GM19238 (cell line): Measurements from ENCODE around the gene RIT1.
A peak's percentile ranks its signal among the peaks of the same experiment; 100 is the strongest.

Experiments
- DNase-seq: peaks from one replicate; pipeline ENCODE4 v3.0.0; 2011; ENCODE audit warnings: low spot score; ENCODE audit not compliant: insufficient read length

RIT1 gene

DNA sequence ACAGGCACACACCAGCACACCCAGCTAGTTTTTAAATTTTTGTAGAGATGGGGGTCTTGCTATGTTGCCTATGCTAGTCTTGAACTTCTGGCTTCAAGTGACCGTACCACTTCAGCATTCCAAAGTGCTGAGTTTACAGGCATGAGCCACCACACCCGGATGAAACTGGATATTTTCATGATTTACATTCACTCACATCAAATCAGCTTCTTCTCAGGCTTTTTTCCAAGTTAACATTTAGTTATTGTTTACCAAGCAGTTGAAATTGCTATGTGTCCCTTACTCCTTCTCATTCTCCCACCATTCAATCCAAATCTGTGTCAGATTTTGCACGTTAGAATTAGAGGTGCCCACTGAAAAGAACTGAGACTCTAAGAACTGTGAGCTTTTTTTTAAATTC is 18.4 kb downstream of the RIT1 start:
- DNase-seq = no peak

DNA sequence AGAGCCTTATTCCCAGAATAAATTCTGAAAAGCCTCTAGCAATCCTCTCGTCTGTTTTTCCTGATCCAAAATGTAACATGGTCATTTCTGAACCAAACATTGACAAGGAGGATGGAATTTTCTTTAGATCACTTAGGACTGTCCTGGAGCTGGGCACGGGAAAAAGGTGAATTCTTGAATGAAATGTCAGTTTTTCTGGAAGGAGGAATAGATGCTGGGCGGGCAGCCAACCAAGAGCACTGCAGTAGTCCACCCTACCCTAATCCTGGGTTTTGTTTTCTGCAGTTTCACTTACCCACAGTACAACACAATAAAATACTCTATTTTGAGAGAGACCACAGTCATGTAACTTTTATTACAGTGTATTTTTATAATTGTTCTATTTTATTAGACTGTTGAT is 20.9 kb downstream of the RIT1 start:
- no peak for DNase-seq

DNA sequence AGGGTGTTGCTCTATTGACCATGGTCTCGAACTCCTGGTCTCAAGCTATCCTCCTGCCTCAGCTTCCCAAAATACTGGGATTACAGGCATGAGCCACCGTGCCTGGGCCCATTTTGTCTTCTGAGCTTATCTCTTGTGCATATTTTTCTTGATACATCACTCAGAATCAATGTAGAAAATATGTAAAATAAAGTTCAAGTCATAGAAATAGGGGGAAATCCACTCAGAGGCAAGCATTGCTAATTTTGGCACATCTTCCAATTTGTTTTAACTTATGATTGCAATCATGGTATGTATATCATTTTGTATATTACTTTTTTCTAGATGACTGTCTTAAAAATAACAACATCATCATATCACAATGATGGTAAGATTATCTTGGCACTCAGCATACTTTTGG is 21.6 kb downstream of the RIT1 start:
- no peak for DNase-seq

DNA sequence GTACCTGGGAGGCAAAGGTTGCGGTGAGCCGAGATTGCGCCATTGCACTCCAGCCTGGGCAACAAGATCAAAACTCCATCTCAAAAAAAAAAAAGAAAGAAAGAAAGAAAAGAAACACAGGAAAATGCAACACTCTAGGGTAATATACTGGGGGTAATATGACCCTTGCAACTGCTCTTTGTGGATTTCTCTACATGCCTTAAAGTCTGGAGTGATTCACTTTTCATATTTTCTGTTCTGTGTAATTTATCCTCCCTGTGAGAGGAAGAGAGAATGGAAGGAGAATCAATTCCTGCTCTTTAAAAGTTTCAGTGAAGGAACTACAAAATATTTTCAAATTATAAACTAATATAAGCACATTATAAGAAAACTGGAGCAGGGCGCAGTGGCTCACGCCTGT is 22.7 kb downstream of the RIT1 start:
- no peak for DNase-seq

DNA sequence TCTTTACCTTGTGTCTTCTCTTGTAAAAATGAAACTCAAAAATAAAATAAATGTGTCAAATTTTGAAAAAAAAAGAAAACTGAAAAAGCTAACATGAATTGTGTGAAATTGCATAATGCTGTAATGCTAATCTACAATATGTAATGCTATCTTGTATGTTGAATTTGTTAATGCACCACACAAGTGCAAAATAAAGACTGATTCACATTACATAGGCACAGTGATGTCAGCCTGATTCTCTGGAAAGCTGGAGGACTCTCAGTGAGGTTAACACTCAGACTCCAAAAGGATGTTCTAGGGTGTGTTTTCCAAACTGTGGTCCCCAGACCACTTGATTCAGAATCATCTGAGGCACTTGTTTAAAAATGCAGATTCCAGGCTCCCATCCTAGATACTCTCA is 26.2 kb downstream of the RIT1 start:
- DNase-seq = no peak

DNA sequence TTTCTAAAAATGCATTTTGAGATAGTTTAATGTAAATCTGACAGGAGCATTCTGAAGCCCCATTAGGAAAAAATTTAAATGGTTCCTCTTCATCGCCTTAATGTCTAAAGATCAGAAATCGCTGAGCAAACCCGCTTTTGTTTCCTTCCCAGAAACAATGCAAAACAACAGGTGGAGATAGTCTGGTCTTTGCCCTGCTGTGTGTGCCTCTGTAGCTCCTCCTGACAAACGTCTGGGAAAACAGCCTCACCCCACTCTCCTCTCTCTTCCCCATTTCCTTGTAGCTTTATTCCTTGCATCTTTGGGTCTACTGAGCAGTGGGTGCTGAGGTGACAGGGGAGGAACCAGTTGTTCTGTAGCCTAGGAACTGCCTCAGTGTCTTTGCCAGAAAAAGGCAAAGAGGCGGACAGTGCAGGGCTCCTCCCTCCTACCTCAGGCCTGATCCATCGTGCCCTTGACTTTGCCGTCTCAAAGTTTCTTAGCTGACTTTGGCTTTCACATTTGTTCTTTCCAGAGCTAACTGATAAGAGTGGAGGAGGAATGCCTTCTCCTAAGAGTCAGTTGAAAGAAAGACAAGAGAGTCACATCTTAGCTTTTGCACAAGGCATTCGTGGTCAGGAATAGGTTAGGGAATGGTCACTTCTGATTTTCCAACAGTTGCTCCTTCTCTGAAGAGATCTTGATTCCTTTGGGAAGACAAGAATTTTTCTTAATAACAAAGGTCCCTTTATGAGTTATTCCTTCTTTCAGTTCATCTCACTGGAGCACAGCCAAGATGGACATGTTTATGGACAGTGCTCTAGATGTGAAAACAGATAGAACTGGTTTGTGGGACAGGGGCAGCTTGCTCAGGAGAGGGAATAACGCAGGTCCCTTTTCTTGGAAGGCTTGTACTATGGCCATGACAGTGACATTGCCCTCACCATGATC is 26.9 kb downstream of the RIT1 start:
- no peak for DNase-seq

DNA sequence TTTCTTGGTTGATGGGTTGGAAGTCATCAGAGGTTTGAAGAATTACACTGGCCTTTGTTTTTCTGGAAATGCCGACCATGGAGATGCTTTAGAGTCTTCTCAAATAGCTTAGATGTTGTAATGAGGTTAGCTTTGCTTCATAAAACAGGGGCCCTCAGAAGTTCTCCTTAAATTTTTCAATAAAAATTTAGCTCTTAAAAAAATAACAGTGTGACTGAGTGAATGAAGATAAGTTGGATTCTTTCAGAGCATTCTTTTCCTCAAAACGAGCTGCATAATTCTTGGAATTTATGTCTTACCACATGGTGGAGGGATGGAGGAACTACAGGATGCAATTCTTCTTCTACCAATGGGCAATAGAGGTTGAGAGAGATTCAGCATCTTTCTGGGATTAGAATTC is 28.4 kb downstream of the RIT1 start:
- no peak for DNase-seq

DNA sequence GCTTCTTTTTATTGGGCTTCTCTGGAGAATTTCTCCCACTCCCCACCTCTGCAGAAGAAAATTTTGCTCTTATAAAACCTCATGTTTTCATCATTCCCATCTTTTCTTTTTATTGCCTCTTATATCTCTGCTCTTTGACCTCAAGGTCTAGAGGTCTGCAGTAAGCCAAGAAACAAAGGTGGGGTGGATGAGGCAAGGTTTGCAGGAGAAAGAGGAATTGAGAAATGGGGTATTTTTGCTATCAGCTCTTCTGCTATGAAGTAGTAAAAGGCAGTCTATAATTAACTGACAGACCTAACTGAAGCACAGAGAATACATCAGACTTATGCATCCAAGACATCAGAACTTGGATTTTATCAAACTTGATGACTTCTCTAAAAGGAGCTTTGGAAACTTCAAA is 28.9 kb downstream of the RIT1 start:
- peak; percentile 30 for DNase-seq

DNA sequence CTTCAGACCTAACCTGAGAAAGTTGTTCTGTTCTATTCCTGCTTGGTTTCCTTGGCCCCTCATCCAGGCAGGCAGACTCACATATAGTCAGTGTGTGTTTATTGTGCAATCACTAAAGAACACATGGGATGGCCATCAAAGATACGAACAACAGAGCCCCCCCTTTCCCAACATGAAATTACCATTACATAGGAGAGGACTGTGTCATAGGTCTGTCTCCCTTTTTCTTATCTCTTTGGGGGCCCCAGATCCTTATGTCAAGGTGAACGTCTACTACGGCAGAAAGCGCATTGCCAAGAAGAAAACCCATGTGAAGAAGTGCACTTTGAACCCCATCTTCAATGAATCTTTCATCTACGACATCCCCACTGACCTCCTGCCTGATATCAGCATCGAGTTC is 30.2 kb downstream of the RIT1 start:
- DNase-seq = no peak

DNA sequence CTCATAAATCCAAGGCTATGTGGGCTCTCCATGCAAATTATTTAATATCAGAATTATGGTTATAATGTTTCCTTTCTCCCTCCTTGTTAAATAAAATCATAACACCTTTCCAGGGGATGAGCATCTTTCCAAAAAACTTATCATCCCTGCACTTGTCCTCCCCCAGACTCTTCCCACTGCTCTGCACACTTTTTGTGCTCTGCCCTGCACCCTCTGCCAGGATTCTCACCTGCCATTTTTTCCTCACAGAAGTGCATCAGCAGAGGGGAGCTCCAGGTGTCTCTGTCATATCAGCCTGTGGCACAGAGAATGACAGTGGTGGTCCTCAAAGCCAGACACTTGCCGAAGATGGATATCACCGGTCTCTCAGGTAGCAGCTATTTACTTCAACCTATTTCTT is 30.9 kb downstream of the RIT1 start:
- DNase-seq = no peak

DNA sequence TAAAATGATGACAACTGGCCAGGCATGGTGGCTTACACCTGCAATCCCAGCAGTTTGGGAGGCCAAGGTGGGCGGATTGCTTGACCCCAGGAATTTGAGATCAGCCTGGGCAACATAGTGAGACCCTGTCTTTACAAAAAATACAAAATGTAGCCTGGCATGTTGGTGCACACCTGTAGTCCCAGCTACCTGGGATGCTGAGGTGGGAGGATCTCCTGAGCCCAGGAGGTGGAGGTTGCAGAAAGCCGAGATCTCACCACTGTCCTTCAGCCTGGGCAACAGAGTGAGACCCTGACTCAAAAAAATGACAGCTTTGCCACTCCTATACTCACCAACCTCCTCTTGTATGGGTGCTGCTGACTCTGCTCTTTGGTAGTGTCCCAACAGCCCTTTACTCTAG is 33.2 kb downstream of the RIT1 start:
- DNase-seq = no peak

DNA sequence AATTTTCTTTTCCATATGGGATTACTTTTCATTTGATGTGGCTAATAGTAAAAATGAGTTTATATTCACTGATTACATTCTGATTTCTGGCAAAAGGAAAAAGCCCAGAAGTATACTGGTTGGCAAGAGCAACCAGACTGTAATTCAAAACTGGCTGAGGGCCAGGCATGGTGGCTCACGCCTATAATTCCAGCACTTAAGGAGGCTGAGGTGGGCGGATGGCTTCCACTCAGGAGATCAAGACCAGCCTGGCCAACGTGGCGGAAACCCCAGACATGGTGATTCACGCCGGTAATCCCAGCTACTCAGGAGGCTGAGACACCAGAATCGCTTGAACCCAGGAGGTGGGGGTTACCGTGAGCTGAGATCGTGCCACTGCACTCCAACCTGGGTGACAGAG is 37.3 kb downstream of the RIT1 start:
- no peak for DNase-seq

DNA sequence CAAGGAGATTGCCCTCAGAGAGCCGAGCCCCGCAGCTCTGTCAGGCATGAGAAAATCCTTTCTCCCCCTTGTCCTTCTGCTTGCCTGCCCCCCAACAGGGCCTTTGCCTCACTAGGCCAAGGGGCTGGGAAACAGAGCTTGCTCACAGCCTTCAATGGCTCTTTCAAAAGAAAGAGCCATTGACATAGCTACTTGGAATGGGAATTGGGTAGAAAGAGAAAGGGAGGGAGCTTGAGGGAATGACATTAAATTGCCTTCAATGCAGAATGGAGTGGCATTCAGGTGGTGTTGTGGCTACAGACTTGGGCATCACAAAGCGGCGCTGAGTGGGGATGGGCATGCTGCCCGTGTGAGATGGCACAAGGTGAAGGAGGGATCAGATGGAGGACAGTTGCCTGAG is 38.6 kb downstream of the RIT1 start:
- DNase-seq = no peak

DNA sequence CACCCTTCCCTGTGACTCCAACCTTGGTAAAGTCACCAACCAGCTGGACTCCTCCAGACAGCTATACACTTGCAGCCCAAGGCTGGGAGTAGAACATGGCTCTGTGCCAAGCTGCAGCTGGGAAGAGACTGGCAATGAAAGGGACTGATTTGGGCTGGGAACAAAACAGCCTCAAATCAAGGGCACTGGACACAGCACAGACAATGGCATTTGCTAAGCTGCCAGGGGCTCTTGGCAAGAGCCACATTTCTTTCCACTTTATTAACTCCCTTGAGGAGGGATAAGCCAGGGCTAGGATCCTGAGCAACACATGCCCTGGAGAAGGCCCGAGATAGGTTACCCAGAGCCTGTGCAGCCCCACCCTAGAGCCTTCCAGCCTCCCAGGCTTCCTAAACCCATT is 39.8 kb downstream of the RIT1 start:
- no peak for DNase-seq

DNA sequence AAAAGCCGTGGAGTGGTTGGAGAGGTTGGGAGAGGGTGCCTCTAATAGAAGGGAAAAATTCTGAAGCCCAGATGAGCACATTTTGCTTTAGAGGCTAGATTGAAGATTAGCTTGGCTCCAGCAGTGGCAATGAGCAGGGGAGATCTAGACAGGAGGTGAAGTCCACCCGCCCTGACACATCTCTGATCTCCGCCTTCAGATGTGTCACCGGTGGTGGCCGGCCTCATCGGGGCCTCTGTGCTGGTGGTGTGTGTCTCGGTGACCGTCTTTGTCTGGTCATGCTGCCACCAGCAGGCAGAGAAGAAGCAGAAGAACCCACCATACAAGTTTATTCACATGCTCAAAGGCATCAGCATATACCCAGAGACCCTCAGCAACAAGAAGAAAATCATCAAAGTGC is 43.4 kb downstream of the RIT1 start:
- DNase-seq = no peak

DNA sequence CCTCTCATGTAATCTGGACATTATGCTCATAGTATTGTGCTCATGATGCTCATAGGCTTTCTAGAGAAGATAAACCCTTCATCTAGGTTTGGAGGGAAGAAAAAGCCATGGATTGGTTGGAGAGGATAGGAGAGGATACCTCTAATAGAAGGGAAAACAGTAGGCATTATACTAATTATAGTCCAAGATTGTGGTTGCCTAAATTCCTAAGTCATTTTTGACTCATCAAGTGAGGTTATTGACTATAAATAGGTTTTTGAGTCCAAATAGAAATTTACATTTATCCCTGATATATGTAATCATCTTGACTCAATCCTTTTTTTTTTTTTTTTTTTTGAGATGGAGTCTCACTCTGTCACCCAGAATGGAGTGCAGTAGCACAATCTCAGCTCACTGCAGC is 46.8 kb downstream of the RIT1 start:
- no peak for DNase-seq

DNA sequence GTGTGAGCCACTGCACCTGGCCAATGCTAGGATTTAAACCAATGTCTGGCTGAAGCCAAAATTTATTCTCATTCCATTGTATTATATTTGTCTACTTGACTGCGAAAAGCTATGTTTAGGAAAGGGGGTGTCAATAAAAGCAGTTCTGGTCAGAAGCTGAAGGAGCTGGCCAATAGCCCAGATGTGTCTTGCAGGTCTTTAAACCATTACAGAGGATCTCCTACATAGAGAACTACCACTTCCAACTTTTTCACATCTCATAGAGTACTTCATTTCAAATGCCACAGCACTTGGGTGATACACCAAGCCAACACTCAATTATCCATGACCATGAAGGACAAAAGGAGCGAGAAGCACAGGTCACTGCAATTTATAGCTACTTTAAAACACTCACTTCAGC is 49.3 kb downstream of the RIT1 start:
- DNase-seq = no peak

DNA sequence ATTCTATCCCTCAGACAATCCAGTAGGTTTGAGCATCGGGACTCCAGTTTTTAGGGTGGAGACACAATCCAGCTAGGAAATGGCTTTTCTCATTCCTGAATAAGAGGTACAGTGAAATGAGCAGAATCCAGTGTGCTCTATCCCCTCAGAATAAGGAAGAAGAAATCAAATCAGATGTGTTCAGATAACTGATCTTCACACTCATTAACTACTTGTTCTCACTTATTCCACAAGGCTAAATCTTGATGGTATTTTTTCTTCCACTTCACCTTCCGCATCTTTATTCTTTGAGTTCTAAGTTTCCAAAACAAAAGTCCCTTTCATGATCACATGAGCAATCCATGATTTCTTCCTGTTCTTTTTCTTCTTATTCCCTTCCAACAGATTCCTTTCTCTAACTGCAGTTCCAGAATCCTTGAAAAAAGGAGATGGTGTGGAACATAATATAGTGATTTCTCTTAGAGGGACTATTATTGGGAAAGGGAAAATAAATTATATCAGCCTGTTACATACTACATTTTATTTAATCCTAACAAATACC is 50.1 kb downstream of the RIT1 start:
- DNase-seq = no peak

DNA sequence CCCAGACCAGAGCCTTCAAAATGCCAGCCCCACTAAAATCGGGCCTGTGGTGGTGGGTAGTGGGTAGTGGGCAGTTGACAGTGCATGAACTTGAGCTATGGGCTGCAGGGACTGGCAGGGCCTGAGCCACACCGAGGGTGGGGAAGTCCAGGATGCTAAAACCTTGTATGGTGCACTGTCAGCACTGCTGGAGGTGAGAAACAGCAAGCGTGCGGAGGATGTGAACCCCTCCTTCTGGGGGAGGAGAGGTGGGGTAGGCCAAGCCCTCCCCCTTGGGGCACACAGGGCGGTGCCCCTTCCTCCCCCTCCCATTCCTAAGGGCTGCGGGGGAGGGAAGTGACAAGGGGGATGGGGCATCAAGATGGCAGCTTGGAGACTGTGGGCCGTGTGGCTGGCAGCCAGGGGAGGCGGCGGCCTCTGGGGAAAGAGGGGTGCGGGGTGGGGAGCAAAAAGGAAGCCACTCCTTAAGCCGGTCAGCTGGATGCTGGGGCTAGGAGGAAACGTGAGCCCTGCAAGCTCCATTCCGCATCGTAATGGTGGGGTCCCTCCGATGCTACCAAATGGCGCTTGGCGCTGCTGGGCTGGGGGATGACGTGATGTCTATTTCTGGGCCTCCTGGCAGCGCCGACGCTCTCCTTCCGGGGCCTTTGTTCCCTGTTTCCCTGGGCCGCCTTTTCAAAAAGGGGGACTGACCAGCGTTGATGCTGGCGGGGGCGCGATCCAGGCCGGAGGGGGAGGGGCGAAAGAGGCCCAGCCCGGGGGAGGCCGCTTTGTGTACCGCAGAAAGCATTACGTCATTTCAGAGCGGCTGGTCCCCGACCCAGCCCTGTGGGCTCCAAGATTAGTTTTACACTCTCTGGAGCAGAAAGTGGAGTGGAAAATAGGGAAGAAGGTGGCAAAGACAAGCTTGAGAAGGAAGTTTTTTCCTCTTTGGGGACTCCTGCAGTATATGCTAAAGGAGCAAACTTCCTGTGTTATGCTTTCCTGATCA is 51.0 kb downstream of the RIT1 start:
- peak; percentile 60 for DNase-seq

DNA sequence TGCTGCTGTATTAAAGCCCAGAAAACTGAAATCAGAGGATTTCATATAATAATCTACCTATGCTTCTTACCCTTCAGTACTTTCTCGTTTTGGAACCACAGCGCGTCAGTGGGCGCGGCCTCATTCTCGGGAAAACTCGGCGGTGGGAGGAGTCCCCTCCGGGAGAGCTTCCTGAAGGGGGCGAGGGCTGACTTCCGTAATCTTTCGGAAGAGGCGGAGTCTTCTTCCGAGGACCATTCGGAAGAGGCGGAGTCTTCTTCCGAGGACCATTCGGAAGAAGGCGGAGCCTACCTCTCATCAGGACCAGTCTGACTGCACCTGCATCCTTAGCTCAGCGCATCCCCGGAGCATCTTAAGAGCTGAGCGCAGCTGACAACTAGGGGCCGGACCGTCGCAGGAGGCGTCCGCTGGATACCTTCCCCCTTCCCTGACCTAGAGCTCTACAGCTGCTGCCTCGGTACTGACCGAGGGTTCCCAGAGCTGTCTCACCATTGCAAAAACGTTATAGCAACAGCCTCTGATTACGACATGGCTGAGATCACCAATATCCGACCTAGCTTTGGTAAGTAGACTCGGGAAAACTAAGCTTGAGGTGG is 51.8 kb downstream of the RIT1 start, which contains the start of gene SYT11:
SYT11 (plus strand) TSS at position 334 of the 596 bp plus-strand sequence; CDS start at position 529, 195 bp downstream.
- peak; percentile 72 for DNase-seq

DNA sequence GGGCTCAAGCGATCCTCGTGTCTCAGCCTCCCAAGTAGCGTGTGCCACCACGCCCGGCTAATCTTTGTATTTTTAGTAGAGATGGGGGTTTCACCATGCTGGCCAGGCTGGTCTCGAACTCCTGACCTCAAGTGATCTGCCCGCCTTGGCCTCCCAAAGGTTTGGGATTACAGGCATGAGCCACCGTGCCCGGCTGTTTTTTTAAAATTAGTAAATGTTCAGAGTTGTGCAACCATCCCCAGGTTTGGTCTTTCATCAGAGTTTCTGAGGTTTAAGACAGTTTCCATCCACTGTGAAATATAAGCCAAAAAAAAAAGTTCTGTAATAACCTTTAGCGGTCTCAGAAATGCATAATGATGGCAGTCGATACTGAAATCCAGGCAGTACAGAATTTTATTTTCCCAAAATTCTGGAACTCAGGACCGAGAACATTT is 52.3 kb downstream of the RIT1 start:
- DNase-seq = no peak
